ENCODE results near the gene CACNA1C.

CACNA1C gene

DNA sequence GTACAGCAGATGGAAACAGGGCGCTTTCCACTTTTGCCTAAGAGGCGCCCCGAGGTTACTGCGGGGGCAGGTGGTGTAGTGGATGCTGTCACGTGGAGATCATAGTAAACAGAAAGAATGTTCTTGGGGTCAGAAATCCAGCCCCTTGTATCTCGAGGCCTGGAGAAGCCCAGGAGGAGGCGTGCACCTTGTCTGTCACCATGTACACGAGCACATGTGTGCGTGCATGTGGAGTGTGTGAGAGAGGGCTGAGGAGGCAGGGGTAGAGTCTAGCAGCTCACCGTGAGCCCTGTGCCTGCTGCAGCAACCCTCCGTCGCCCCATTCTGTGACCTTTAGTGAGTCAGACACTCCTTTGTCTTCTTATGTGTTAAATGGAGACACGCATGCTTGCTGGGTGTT, 59.0 kb downstream of the CACNA1C start:
- H3K27ac ChIP-seq: no peak overlapping the region
- ChIA-PET POLR2A (ENCODE audit: low non-redundant PET) (no interaction called here), CTCF (no interaction called here)
- TF ChIP-seq, protein P1, sequence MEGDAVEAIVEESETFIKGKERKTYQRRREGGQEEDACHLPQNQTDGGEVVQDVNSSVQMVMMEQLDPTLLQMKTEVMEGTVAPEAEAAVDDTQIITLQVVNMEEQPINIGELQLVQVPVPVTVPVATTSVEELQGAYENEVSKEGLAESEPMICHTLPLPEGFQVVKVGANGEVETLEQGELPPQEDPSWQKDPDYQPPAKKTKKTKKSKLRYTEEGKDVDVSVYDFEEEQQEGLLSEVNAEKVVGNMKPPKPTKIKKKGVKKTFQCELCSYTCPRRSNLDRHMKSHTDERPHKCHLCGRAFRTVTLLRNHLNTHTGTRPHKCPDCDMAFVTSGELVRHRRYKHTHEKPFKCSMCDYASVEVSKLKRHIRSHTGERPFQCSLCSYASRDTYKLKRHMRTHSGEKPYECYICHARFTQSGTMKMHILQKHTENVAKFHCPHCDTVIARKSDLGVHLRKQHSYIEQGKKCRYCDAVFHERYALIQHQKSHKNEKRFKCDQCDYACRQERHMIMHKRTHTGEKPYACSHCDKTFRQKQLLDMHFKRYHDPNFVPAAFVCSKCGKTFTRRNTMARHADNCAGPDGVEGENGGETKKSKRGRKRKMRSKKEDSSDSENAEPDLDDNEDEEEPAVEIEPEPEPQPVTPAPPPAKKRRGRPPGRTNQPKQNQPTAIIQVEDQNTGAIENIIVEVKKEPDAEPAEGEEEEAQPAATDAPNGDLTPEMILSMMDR (conservative IDR thresholded peaks at IDR 0.05; ENCODE audit: low read depth): no peak
- no peak for DNase-seq (ENCODE audit: low spot score)

DNA sequence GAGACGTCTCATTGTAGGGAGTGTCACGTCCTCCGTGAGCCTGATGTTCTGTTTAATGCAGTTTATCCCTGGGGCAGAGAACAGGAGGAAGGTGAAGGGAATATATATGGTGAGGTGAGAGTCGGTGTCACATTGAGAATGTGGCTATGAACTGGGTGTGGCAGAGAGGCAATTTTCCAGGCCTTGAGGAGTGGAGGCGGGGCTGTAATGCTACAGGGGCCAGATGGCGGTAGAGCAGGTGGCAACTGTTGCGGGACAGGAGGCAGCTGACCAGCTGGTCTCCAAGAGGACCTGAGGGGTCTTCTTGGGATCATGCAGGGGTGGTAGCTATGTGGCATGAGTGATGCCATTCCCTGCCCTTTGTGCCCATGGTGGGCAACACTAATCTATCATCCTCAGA, 59.6 kb downstream of the CACNA1C start:
- CTCF ChIA-PET: no interaction called here
- DNase-seq (ENCODE audit: low spot score): no peak
- TF ChIP-seq, protein P1 (conservative IDR thresholded peaks at IDR 0.05; ENCODE audit: low read depth): no peak
- POLR2A ChIA-PET (ENCODE audit: low non-redundant PET): no interaction called here
- H3K27ac ChIP-seq: no peak overlapping the region

DNA sequence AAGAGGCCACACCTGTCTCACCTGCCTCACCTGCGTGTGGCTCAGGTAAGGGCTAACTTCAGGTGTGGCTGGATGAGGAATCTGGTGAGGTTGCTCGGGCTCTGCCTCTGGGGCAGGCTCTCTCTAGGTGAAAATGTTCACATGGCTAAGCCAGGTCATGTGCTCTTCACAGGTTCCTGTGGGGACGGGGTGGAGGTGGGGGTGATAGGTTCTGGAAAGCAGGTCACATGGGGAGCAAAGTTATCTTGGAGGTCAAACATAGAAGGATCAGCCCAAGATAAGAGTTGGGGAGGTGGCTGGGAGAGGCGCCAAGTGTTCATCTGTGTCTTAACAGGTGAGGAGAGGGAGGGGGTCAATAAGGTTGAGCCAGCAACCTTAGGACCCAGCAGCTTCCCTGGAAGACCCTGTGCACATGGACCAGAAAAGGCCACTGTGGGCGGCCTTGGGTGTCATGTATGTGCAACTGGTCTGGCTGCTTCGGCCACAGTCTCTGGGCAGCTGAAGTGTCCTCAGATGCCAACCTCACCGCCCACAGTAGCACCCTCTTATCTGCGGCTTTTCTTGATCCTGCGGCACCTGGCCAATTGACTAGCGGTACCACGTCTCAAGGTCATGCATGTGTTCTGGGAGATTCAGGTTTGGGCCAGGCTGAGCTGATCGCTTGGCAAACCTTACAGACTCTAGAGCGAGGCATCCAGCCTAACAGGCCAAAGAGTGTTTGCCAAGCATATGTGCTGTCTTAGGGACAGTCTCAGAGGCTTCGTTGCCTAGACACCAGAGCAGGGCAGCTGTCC, 60.5 kb downstream of the CACNA1C start:
- ChIA-PET CTCF (interaction anchor here (0.5 to 0.6 kb wide), 3 partner anchors 285 to 806 kb away, joined by 3 to 4 read pairs (median 4); no protein-coding TSS in a partner anchor), POLR2A (ENCODE audit: low non-redundant PET) (no interaction called here)
- H3K27ac ChIP-seq: no peak overlapping the region
- TF ChIP-seq, protein P1 (conservative IDR thresholded peaks at IDR 0.05; ENCODE audit: low read depth): no peak
- DNase-seq (ENCODE audit: low spot score): no peak

DNA sequence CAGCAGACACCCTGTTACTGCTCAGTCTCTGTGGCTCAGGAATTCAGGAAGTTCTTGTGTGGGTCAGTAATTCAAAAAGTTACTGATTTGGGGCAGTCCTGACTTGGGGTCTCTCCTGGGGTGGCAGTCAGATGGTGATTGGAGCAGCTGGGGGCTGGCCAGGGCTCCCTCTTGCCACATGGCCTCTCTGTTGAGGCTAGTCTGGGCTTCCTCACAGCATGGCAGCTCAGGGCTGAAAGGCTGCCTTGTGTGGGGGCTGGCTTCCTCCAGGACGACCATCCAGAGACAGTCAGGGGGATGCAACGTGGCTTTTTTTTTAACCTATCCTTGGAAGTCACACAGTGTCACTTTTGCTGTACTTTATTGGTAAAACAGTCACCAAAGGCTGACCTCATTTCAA, 61.3 kb downstream of the CACNA1C start:
- TF ChIP-seq, protein P1 (conservative IDR thresholded peaks at IDR 0.05; ENCODE audit: low read depth): no peak
- H3K27ac ChIP-seq: no peak overlapping the region
- CTCF ChIA-PET: interaction anchor here (0.6 kb wide), 2 partner anchors 284 to 443 kb away, joined by 3 to 4 read pairs; no protein-coding TSS in a partner anchor
- no peak for DNase-seq (ENCODE audit: low spot score)
- POLR2A ChIA-PET (ENCODE audit: low non-redundant PET): no interaction called here

DNA sequence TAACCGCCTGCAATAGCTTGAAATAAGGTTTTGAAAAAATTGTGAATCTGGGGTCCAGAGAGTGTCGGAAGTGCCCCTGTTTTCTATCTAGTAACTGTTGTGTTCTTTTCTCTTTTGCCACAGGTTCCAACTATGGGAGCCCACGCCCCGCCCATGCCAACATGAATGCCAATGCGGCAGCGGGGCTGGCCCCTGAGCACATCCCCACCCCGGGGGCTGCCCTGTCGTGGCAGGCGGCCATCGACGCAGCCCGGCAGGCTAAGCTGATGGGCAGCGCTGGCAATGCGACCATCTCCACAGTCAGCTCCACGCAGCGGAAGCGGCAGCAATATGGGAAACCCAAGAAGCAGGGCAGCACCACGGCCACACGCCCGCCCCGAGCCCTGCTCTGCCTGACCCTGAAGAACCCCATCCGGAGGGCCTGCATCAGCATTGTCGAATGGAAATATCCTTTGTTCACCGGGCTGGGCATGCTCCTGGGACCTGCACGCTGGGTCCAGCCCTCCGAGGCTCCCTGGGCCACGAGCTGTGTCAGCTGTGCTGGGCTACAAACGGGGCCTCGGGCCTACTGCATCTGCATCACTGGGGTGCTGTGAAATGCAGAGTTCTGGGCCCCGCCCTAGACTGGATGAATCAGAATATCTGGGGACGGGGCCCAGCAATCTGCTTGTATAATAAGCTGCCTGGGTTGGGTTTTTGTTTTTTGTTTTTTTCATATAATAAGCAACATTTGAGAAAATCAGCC, 62.5 kb downstream of the CACNA1C start:
- no peak for DNase-seq (ENCODE audit: low spot score)
- ChIA-PET CTCF (no interaction called here), POLR2A (ENCODE audit: low non-redundant PET) (no interaction called here)
- H3K27ac ChIP-seq: no peak overlapping the region
- TF ChIP-seq, protein P1 (conservative IDR thresholded peaks at IDR 0.05; ENCODE audit: low read depth): no peak

DNA sequence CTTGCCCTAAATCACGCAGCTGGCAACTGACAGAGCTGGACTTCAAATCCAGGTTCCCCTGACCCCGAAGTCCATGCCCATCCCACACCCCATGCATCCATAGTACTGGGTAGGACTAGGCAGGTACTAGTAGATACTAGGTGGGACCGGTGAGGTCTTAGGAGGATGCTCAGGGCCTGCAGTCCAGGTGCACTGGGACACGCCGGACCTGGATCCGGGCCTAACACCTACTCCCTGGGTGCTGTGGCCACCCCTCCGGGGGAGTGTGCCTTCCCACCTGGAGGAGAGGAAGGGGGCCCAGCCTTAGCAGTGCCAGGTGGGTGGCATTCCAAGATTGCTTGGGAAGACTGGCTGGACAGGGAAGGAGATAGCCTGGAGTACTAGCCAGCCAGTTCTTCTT, 64.8 kb downstream of the CACNA1C start:
- CTCF ChIA-PET: interaction anchor here (0.7 kb wide), 1 partner anchor 140 kb away, joined by 3 read pairs; no protein-coding TSS in a partner anchor
- DNase-seq (ENCODE audit: low spot score): no peak
- TF ChIP-seq, protein P1 (conservative IDR thresholded peaks at IDR 0.05; ENCODE audit: low read depth): no peak
- POLR2A ChIA-PET (ENCODE audit: low non-redundant PET): no interaction called here
- H3K27ac ChIP-seq: no peak overlapping the region

Data from RWPE1 (cell line).